K562 (cell line): ENCODE measurements around the gene CEMIP. TPM values are rescaled to one million over a fixed set of nuclear protein-coding genes. Genes with fewer than 3 reads are reported as not detected.

Source experiments
- ATAC-seq: fragments of 200-7000 bp; cut with Tn5 transposase; 3 replicates; pipeline ENCODE4 v1.9.1; 2020; ENCODE audit warnings: moderate library complexity
- BruUV-seq: library from RNA; stranded (reverse); fragments of 400-500 nt; replicated peaks from 2 replicates; lab custom pipeline; 2021; lab: Mats Ljungman, UMichigan
- CTCF ChIA-PET: fragments of 300-600 bp; formaldehyde crosslinking; extraction: SDS; loops from one replicate; lab custom pipeline; 2021; ENCODE audit warnings: low intra/inter-chr PET ratio; lab: Yijun Ruan, JAX
- POLR2A ChIA-PET: fragments of 300-600, 350-650 bp; sonication (Branson Sonifier 250); formaldehyde crosslinking; extraction: SDS; loops from one replicate; lab custom pipeline; 2021; ENCODE audit warnings: antibody characterized with exemption, inconsistent platforms; lab: Yijun Ruan, JAX
- DNase-seq, 4 experiments: peaks; one replicate each; pipeline versions ENCODE4 v3.0.0 to v3.0.0-alpha.2; 2011 to 2018; ENCODE audit warnings: low spot score in 3 of 4, mixed read lengths in 3 of 4; ENCODE audit errors: extremely low read depth in 1 of 4
- FAIRE-seq: peaks from 2 replicates; lab custom pipeline; 2011; peaks lifted over from hg19 to GRCh38; lab: Jason Lieb, UNC
- H2AFZ ChIP-seq: 2 replicates; pipeline ENCODE4 v1.6.0; 2011; ENCODE audit warnings: low read depth, low read length, control low read depth, inconsistent platforms
- H3K27ac ChIP-seq: fragments of 200-600 bp; 3 replicates; pipeline ENCODE4 v1.8.0; 2011; ENCODE audit warnings: low read depth, mild to moderate bottlenecking, control low read depth, inconsistent platforms, low read length, moderate library complexity, mixed read lengths; ENCODE audit errors: extremely low read depth
- H3K27me3 ChIP-seq, 2 experiments: fragments of 300-600 bp in 1 of 2; 2 replicates in 1 of 2; 3 replicates in 1 of 2; pipeline versions ENCODE4 v1.6.0 to v1.8.0; 2011; ENCODE audit warnings: inconsistent platforms in 2 of 2, low read length in 2 of 2, mild to moderate bottlenecking in 1 of 2, mixed read lengths in 1 of 2, moderate library complexity in 1 of 2; ENCODE audit not compliant: control insufficient read depth in 2 of 2, insufficient read depth in 2 of 2
- H3K36me3 ChIP-seq: fragments of 300-600 bp; 3 replicates; pipeline ENCODE4 v1.8.0; 2011; ENCODE audit warnings: mild to moderate bottlenecking, low read length, inconsistent platforms; ENCODE audit not compliant: control insufficient read depth, insufficient read depth
- H3K4me1 ChIP-seq, 2 experiments: fragments of 200-600 bp in 1 of 2; replicated peaks in 1 of 2; 2 replicates in 1 of 2; 3 replicates in 1 of 2; pipeline versions ENCODE4 v1.5.1 to v1.8.0; 2011; ENCODE audit warnings: inconsistent platforms in 2 of 2, low read length in 2 of 2, mild to moderate bottlenecking in 1 of 2, mixed read lengths in 1 of 2, moderate library complexity in 1 of 2; ENCODE audit not compliant: control insufficient read depth in 2 of 2, insufficient read depth in 2 of 2
- H3K4me2 ChIP-seq: 2 replicates; pipeline ENCODE4 v1.6.1; 2011; ENCODE audit warnings: low read length, control low read depth, inconsistent platforms, mixed read lengths; ENCODE audit not compliant: insufficient read depth
- H3K4me3 ChIP-seq: fragments of 200-600 bp; sonication (generic), shearing (Covaris generic); 2 replicates; pipeline ENCODE4 v1.5.1; 2016; ENCODE audit warnings: control low read depth, inconsistent platforms
- H3K79me2 ChIP-seq: fragments of 200-600 bp; 3 replicates; pipeline ENCODE4 v1.8.0; 2011; ENCODE audit warnings: low read length, inconsistent platforms; ENCODE audit not compliant: control insufficient read depth, insufficient read depth
- H3K9ac ChIP-seq, 2 experiments: 2 replicates each; pipeline versions ENCODE4 v1.6.0 to v1.6.1; 2011; ENCODE audit warnings: low read depth in 2 of 2, low read length in 2 of 2, control low read depth in 1 of 2, inconsistent platforms in 1 of 2, mild to moderate bottlenecking in 1 of 2, mixed read lengths in 1 of 2; ENCODE audit not compliant: insufficient read depth in 1 of 2
- H3K9me1 ChIP-seq: one replicate; pipeline ENCODE4 v1.6.0; 2011; ENCODE audit warnings: inconsistent platforms, mild to moderate bottlenecking, low read length, moderate library complexity; ENCODE audit not compliant: control insufficient read depth, insufficient read depth
- H3K9me3 ChIP-seq: replicated peaks from 2 replicates; pipeline ENCODE4 v1.5.1; 2011; ENCODE audit warnings: low read depth, low read length, inconsistent platforms; ENCODE audit not compliant: control insufficient read depth, insufficient read depth
- H4K20me1 ChIP-seq: replicated peaks from 2 replicates; pipeline ENCODE4 v1.6.1; 2011; ENCODE audit warnings: low read length, inconsistent platforms, mixed read lengths; ENCODE audit not compliant: control insufficient read depth, insufficient read depth
- CBX8 ChIP-seq: fragments of 200-600 bp; sonication (generic); IDR thresholded peaks from 2 replicates; pipeline ENCODE4 v1.6.1; 2012; ENCODE audit warnings: borderline replicate concordance, mixed run types, low read depth, mild to moderate bottlenecking, moderate library complexity, mixed read lengths, low read length, control low read depth, inconsistent platforms; ENCODE audit not compliant: poor library complexity, severe bottlenecking; ENCODE audit errors: extremely low read depth
- ELF4 ChIP-seq: fragments of 450-650 bp; formaldehyde crosslinking; IDR thresholded peaks from 2 replicates; pipeline ENCODE4 v1.4.0; 2022; ENCODE audit warnings: missing genetic modification characterization
- GABPA ChIP-seq: fragments of 200-800 bp; sonication (Bioruptor generic); conservative IDR thresholded peaks from 2 replicates; pipeline ENCODE4 v1.6.1; 2016; ENCODE audit warnings: low read depth, missing genetic modification characterization, missing compliant biosample characterization
- HIVEP1 ChIP-seq: fragments of 250-450 bp; sonication (Bioruptor Pico); IDR thresholded peaks from 2 replicates; pipeline ENCODE4 v1.4.0; 2020; ENCODE audit warnings: mild to moderate bottlenecking
- NR2C2 ChIP-seq, 2 experiments: fragments of 200-800 bp in 1 of 2; sonication (Bioruptor generic) in 1 of 2; sonication (generic) in 1 of 2; formaldehyde crosslinking in 1 of 2; IDR thresholded peaks; 2 replicates each; pipeline versions ENCODE4 v1.6.1 to v1.8.0; 2016 to 2022; ENCODE audit warnings: mild to moderate bottlenecking in 1 of 2, missing compliant biosample characterization in 1 of 2, missing genetic modification characterization in 1 of 2, missing genetic modification reagents in 1 of 2
- NR3C1 ChIP-seq: sonication (generic); formaldehyde crosslinking; IDR thresholded peaks from 2 replicates; pipeline ENCODE4 v1.8.1; 2022; ENCODE audit warnings: missing genetic modification reagents
- POU5F1 ChIP-seq: fragments of 150-350 bp; IDR thresholded peaks from 2 replicates; pipeline ENCODE4 v1.6.1; 2014; ENCODE audit warnings: borderline replicate concordance, low read length, low read depth, mild to moderate bottlenecking; ENCODE audit not compliant: partially characterized antibody
- REST ChIP-seq, 2 experiments: fragments of 450-650 bp; formaldehyde crosslinking in 1 of 2; IDR thresholded peaks; 2 replicates each; pipeline versions ENCODE4 v1.4.0 to v1.6.1; 2014 to 2020; ENCODE audit warnings: mild to moderate bottlenecking in 2 of 2, borderline replicate concordance in 1 of 2, low read depth in 1 of 2
- ZFP36 ChIP-seq: fragments of 150-350 bp; IDR thresholded peaks from 2 replicates; pipeline ENCODE4 v1.6.1; 2018; ENCODE audit warnings: low read length, low read depth; ENCODE audit not compliant: partially characterized antibody
- ZNF12 ChIP-seq: sonication (generic); formaldehyde crosslinking; IDR thresholded peaks from 2 replicates; pipeline ENCODE4 v1.4.0; 2020; ENCODE audit warnings: mild to moderate bottlenecking, missing genetic modification reagents
- ZNF212 ChIP-seq: fragments of 450-650 bp; formaldehyde crosslinking; IDR thresholded peaks from 2 replicates; pipeline ENCODE4 v1.4.0; 2020; ENCODE audit warnings: mild to moderate bottlenecking
- WGBS: fragments of 100-300 bp; shearing (Covaris generic); methylation state at CpG from one replicate; pipeline ENCODE4 v1.1.6; 2016; ENCODE audit warnings: low coverage, mixed read lengths; ENCODE audit not compliant: insufficient coverage; ENCODE audit errors: missing lambda C conversion rate; 5-methylcytosine and 5-hydroxymethylcytosine counted together
- in situ Hi-C: fragments of 300-500 bp; cut with MboI; formaldehyde crosslinking; loops from 4 replicates; pipeline ENCODE4 v1.15.0; 2018; ENCODE audit warnings: inconsistent platforms, mixed read lengths
- intact Hi-C: fragments of 100-400 bp; cut with micrococcal nuclease; formaldehyde crosslinking; loops from 2 replicates; pipeline ENCODE4 v1.14.2; 2022
- polyA plus RNA-seq, 8 experiments: library from polyadenylated mRNA; depleted of rRNA in 4 of 8; stranded (reverse) in 5 of 8; unstranded in 3 of 8; fragments of >200 nt; fragmentation: Nextera tagmentation in 2 of 8; fragmentation: Illumina TruSeq in 1 of 8; extraction: Ambion mirVana in 2 of 8; extraction: Trizol in 1 of 8; gene quantifications; 2 replicates each; pipeline versions ENCODE4 v1.2.1 to v1.2.3, GENCODE V29; 2011 to 2014; ENCODE audit warnings: inconsistent platforms in 1 of 8, missing spikeins in 1 of 8
- total RNA-seq, 7 experiments: library from RNA; depleted of rRNA in 6 of 7; stranded (reverse); fragments of >200 nt in 6 of 7; fragmentation: Illumina TruSeq in 2 of 7; extraction: Trizol in 2 of 7; gene quantifications; 2 replicates each; pipeline versions ENCODE4 v1.2.1 to v1.2.3, GENCODE V29; 2011 to 2021; ENCODE audit warnings: low replicate concordance in 1 of 7

The CEMIP gene
- total and polyA plus RNA-seq, 9 of the 15 experiments (the other 6 are each of a cell fraction or from before 2014, with no cell fraction given) = 0.33 TPM; not detected in 8

GRCh38 chr15:80989518-80990478 lies 210.6 kb downstream of the CEMIP start, which contains the start of gene MESD:
Gene MESD (minus strand): TSS chr15:80989819. CDS start chr15:80989791, 28 bp downstream.
- Histone ChIP-seq H3K4me2 (peak within 1 kb of the TSS; percentile 98), H3K9me3 (no peaks in the 10 kb centered on the region), H3K27ac (peak within 1 kb of the TSS; percentile 75), H3K4me1 (peaks cover 10 to 42% of the 10 kb centered on the region in 2 experiments), H3K79me2 (peaks cover 48% of the 10 kb centered on the region), H3K36me3 (peaks cover 24% of the 10 kb centered on the region), H3K4me3 (peak within 1 kb of the TSS; percentile 65), H3K9ac (peak within 1 kb of the TSS; percentile 72 to 96), H4K20me1 (peaks cover 12% of the 10 kb centered on the region), H3K27me3 (no peaks in the 10 kb centered on the region), H3K9me1 (no peaks in the 10 kb centered on the region), H2AFZ (peak within 1 kb of the TSS; percentile 89)
- BruUV-seq = TSS peak; percentile 96
- peak; percentile 82 for FAIRE-seq
- peak; percentile 97 for ATAC-seq
- intact Hi-C loops (loop anchor here (5.0 to 10.0 kb wide), 2 partner anchors 173 to 335 kb away; partner anchors contain the start of gene STARD5), in situ Hi-C loops (no loop called here)
- POLR2A ChIA-PET = interaction anchor here (0.8 to 1.3 kb wide), 2 partner anchors 13 to 520 kb away, joined by 3 read pairs; no protein-coding TSS in a partner anchor
- DNase-seq = peak; percentile 97 to 99 (median 98)
- CTCF ChIA-PET = interaction anchor here (0.7 kb wide), 1 partner anchor 13 kb away, joined by 3 read pairs; no protein-coding TSS in a partner anchor
- 1% methylated on average over 51 of the region's 63 CpGs for WGBS
- TF ChIP-seq CBX8 = no peak
- no peak for TF ChIP-seq REST (IDR thresholded peaks at IDR 0.05; ENCODE audit: borderline replicate concordance)
- TF ChIP-seq REST (CRISPR knock-in tag; IDR thresholded peaks at IDR 0.05; ENCODE audit: low read depth) = no peak
- no peak for TF ChIP-seq ZNF12 (CRISPR knock-in tag)
- TF ChIP-seq NR2C2 (CRISPR knock-in tag; IDR thresholded peaks at IDR 0.05) = no peak
- TF ChIP-seq NR2C2 (tag; IDR thresholded peaks at IDR 0.05) = peak; percentile 75
- no peak for TF ChIP-seq NR3C1
- no peak for TF ChIP-seq HIVEP1
- peak; percentile 62 for TF ChIP-seq GABPA (tag)
- TF ChIP-seq ELF4 (CRISPR knock-in tag) = no peak
- TF ChIP-seq ZFP36 = no peak
- no peak for TF ChIP-seq POU5F1
- TF ChIP-seq ZNF212 (CRISPR knock-in tag) = no peak
